Epidermal melanocyte (primary cell): ENCODE data around the gene PARP3.
"Not testable (repeated sequence)": the region's sequence is repeated elsewhere in the genome, so short reads cannot be mapped to it uniquely, and the experiment has no call there.

Experiments
- DNase-seq: peaks from one replicate; pipeline ENCODE4 v3.0.0; 2011; ENCODE audit warnings: low spot score; ENCODE audit not compliant: insufficient read length

Gene PARP3

DNA sequence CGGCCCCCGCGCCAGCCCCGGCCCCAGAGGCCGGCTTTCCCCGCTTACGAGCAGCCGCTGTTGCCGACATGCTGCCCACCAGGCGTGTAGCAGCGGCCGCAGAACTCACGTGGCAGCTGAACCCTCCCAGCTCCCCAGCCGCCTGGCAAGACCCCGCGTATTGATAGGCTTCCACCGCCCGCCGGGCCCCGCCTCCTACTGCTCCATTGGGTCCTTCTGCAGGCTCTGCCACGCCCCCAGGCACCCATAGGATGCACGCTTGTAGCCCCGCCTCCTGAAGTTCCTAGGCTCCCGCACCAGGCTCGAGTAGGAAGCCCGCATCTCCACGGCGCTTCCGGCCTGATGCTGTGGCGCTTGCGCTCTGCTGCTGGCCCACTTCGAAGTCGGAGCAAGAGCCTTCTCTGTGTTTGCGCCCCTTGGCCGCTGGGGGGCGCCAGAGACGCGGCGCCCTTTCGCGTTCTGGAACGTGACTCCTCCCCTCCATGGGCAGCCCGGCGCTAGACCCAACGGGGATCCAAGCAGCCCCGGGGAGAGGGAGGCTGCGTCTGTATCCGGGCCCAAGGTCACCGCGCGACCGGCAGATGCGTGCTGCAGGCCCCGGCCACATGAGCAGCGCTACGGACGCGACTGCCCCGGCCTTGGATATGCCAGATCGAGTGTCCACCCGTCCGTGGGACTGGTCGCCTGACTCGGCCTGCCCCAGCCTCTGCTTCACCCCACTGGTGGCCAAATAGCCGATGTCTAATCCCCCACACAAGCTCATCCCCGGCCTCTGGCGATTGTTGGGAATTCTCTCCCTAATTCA, at the start of gene PARP3, which contains the start of gene RRP9:
TSS of gene PARP3 (plus strand) at position 566 of the 805 bp plus-strand sequence. CDS start 993 bp downstream, outside the sequence.
TSS of gene RRP9 (minus strand) at position 107 of the 805 bp plus-strand sequence. CDS start at position 70, 37 bp downstream.
- peak; percentile 99 for DNase-seq

DNA sequence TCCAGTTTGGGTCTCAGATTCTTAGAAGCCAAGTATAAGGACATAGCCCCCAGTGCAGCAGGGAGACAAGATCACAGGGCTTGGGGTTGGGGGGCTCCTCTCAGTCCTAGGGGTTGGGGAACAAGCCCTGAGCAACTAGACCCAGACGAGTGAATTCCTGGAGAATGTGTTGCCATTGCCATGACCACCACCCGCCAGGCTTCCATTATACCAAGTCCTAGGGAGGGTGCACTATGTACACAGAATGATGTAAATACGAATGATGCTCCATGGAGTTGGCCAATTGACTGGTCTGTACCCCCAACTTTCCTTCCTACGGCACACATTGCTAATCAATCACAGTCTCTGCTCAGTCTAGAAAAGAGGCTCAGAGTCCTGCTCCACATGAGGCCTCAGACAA, 47.8 kb upstream of the PARP3 start:
- DNase-seq: no peak

DNA sequence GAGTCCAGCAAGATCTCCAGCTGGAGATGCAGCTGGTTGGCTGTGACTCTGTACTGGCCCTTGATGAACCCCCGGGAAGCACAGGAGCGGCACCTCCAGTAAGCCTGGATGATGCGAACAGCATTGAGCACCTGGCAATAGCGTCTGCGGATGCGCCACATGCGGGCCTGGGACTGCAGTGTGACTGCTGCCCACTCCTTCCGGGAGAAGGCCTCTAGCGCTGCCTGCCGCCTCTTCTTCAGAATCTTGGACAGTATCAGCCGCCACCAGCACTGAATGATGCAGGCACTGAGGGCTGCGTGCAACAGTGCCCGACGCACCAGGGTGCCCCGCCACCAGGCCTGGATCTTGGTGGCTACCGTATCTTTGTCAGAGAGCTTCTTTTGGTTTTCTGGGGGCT, 47.2 kb upstream of the PARP3 start:
- DNase-seq: no peak

DNA sequence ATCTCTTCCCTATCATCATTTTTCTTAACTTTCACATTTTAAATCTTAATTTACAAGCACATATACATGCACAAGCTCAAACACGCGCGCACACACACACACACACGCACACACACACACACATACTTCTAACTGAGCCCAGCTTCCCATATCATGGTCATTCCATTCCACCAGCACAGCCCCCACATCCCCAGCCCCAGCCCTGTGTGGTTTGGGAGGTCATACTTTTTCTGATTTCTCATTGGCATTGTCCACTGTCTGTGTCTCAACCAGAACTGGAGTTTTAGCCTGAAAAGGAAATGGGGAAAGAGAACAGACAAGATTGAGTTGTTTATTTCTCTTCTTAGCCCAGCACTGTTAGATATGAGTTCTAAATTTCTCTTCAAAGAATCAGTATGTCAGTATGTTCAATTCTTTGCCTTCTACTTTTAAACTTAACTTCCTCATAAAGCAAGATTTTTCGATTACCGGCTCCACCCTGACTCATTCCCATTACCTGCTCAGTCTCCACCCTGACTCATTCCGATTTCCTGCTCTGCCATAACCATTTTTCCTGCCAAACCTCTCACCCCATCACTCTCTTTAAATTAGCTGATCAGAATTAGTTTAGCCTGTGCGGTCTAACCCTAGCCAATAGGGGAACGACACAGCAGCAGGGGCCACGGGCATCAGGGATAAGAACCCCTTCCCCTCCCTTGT, 45.4 kb upstream of the PARP3 start:
- no peak for DNase-seq

DNA sequence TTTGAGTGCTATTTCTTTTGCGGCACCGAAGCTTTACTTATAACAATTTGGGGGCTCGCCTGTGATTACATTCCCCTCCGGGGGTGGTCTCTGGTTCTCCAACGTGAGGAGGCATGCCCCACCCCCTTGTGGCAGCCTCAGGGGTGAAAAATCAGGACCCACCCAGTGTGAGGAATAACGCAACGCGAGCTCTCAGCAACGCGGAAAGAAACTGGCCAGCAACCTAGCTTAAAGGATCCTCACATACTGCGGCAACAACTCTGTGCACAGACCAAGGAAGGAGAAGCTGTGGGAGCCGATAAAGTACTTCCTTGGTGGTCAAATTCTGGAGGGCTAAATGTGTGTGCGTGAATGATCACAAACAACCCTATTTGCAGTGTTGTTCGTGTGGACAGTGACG, 44.8 kb upstream of the PARP3 start:
- no peak for DNase-seq

DNA sequence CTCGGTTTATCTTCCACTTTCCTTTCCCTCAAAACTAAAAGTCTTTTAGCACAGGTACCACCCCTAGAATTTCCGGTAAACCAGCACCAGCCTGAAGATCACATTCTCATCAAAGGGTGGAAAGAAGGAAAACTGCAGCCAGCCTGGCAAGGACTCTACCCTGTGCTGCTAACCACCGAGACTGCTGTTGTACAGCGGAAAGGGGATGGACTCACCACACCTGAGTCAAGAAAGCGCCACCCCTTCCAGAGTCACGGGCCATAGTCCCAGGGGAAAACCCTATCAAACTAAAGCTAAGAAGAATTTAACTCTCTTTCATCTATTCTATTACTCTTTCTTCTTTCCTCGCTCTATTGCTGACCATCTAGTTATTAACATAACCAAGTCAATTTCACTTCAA, 42.1 kb upstream of the PARP3 start:
- not testable (repeated sequence) for DNase-seq

DNA sequence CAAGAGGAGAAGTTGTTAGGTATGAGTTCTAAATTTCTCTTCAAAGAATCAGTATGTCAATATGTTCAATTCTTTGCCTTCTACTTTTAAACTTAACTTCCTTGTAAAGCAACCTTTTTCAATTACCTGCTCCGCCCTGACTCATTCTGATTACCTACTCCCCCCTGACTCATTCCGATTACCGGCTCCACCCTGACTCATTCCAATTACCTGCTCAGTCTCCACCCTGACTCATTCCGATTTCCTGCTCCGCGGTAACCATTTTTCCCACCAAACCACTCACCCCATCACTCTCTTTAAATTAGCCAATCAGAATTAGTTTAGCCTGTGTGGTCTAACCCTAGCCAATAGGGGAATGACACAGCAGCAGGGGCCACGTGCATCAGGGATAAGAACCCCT, 39.8 kb upstream of the PARP3 start:
- DNase-seq: not testable (repeated sequence)

DNA sequence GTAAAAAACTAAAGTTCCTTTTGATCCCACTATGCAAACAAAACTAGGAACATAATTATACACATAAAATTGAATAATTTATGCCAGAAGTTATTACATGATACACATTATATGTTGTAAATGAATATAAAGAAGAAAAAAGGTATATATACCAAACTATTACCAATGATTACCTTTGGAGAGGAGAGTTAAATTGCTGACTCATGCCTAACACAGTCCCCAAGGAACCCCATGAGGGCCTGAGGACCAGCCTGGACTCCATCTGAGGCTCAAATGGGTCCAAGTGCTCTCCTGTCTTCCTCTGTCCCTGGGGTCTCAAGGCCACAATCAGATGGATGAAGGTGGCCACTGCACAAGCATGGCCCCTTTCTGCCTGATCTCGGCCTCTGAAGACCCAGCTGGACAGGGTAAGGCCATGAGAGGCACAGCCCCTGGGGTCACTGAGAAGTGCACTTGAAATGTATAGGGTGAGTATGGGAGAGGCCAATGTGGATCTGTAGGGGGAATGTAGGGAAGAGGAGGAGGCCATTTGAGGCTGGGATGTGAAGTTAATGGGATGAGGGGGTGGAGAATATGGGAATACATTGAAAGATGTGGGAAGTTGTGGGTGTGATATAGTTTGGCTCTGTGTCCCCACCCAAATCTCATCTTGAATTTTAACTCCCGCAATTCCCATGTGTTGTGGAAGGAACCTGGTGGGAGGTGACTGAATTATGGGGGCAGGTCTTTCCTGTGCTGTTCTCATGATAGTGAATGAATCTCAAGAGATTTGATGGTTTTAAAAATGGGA, 37.9 kb upstream of the PARP3 start:
- no peak for DNase-seq

DNA sequence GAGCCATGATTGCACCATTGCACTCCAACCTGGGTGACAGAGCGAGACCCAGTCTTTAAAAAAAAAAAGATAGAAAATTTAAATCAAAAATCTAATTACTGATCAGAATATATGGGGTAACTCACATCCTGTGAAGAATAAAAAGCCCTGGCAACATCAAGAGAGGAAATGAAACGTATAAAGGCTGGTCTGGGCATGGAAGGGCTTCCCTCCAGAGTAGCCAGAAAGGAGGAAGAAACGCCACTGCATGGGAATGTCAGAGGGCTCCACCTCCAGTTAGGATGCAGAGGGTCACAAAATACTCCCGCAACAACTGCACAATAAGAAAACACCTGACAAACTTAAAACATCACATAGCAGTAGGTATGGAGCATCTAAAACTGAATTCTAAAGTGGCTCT, 34.1 kb upstream of the PARP3 start:
- no peak for DNase-seq

DNA sequence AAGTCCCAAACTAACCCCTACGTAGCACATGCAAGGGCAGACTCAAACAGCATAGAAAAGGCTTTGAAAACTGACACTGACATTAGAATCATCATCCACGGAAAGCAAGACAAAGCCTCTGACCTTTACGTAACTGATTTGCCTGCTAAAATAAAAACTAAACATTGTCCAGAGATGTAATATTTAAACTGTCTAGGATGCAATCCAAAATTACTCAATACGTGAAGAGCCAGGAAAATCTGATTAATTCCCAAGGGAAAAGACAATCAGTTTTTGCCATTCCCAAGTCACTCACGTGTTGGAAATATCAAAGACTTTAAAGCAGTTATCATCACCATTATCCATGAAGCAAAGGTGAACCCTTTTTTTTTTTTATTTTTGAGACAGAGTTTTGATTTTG, 25.7 kb upstream of the PARP3 start:
- no peak for DNase-seq

DNA sequence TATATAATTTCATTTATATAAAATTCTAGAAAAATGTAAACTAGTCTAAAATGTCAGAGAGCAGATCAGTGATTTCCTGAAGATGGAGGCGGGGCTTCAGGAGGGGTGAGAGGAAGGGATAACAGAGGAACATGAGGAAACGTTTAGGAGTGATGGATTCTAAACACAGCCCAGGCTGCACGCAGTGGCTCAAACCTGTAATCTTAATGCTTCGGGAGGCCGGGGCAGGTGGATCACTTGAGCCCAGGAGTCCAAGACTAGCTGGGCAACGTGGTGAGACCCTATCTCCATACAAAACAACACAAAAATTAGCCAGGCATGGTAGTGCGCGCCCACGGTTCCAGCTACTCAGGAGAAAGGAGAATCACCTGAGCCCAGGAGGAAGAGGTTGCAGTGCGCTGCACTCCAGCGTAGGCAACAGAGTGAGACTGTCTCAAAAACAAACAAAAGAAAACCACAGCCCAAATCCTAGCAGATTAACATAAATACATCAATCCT, 21.0 kb upstream of the PARP3 start:
- DNase-seq: no peak

DNA sequence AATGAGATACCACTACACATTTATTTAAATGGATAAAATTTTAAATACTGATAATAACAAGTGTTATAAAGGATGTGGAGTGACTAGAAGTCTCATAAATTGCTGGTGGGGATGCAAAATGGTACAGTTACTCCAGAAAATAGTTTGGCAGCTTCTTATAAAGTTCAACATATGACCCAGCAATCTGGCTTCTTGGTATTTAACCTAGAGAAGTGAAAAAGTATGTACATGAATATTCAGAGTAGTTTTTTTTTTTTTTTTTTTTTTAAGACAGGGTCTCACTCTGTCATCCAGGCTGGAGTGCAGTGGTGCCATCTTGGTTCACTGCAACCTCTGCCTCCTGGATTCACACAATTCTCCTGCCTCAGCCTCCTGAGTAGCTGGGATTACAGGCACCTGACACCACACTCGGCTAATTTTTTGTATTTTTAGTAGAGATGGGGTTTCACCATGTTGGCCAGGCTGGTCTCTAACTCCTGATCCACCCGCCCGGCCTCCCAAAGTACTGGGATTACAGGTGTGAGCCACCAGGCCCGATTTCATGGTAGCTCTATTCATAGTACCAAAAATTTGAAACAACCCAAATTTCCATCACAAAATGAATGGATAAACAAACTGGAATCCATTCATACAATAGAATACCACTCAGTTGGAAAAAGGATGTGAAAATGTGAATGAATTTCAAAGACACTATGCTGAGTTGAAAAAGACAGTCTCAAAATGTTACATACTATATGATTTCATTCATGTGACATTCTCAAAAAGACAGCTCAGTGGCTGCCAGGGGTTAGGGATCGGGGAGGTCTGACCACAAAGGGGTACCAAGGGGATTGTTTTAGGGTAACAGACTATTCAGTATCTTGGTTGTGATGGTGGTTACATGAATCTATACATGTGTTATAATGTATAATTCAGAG, 14.8 kb upstream of the PARP3 start:
- DNase-seq: no peak

DNA sequence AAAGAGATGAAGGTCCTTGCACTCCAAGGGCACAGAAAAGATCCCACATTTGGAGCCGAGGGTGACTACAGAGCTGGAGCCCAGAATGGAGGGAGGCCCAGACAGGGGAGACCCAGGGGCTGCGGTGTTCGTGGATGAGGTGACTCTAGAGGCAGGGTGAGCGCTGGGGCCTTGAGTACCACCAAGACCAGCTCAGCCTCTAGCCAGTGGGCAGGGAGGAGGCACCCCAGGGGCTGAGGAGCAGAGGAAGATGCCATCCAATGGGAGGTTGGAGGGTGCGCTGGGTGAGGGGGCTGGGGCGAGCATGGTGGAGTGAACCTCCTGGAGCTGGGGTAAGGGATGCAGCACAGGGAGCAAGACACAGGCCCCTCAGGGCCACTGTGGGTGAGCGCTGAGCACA, 13.7 kb upstream of the PARP3 start:
- no peak for DNase-seq

DNA sequence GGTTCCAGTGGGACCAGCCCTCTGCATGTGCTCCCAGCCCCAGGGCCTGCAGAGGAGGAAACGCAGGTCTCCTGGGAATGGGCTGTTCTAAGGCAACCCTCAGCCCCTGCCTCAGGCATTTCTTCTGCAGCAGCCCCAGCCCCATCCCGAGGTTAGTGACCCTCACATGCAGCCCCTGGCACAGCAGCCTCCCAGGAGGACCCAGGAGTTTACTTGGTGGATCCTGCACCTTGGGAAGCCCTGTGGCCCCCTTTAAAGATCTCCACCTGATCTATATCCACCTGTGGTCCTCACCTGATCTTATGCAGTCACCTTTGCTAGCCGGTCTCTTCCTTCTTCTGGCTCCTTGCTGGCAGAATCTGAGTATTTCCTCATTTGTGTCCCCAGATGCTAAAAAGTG, 13.2 kb upstream of the PARP3 start:
- DNase-seq: not testable (repeated sequence)

DNA sequence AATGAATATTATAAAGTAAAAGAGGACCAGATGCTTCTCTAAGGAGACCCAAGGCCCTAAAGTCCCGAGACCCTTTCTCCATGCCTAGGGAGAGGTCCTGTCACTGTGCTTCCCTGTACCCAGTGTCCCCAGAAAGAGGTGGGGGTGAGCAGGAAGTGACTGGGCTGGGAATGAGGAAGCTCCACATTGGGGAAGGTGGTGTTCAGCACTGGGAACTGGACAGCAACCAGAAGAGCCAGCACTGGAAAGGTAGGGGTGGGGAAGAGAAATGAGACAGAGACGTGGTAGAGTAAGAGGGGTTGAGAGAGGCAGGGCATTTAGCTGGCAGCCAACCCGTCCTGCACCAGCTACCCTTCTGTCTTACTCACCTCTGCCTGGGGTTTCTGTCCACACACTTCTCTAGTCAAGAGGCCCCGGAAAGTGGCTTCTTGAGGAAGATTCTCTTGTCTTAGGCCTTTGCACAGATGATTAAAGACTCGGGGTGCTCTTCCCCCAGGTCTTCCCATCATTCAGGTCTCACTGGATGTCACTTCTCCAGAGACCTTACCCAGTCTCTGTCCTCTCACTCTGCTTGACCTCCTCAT, 12.7 kb upstream of the PARP3 start:
- DNase-seq: no peak

DNA sequence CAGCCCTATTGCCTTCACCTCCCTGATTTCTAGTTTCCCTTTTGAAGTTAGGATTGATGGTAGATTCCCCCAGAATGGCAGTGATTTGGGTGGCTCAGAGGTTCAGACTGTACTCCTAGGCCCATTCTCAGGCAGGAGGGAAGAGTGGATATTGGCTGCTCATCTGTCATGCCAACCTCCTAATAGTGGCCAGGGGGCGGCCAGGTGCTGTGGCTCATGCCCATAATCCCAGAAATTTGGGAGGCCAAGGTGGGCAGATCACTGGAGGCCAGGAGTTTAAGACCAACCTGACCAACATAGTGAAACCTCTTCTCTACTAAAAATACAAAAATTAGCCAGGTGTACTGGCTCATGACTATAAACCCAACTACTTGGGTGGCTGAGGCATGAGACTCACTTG, 11.7 kb upstream of the PARP3 start:
- no peak for DNase-seq

DNA sequence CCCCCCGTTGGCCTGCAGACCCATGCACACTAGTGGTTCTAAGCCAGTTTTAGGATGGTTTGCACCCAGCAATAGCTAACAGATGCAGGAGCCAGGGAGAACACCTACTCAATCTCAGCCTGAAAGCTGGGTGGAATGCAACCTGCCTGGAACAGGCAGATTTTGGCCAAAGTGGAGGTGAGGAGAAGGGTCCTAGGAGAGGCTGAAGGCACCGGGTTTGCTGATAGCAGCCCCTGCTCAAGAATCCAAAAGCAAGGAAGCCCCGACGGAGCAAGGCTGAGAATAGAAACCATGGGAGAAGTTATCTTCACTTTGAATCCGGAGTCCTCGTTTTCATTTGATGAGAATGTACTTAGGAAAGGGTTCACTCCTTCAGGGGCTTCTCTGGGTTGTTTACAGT, 10.4 kb upstream of the PARP3 start:
- no peak for DNase-seq

DNA sequence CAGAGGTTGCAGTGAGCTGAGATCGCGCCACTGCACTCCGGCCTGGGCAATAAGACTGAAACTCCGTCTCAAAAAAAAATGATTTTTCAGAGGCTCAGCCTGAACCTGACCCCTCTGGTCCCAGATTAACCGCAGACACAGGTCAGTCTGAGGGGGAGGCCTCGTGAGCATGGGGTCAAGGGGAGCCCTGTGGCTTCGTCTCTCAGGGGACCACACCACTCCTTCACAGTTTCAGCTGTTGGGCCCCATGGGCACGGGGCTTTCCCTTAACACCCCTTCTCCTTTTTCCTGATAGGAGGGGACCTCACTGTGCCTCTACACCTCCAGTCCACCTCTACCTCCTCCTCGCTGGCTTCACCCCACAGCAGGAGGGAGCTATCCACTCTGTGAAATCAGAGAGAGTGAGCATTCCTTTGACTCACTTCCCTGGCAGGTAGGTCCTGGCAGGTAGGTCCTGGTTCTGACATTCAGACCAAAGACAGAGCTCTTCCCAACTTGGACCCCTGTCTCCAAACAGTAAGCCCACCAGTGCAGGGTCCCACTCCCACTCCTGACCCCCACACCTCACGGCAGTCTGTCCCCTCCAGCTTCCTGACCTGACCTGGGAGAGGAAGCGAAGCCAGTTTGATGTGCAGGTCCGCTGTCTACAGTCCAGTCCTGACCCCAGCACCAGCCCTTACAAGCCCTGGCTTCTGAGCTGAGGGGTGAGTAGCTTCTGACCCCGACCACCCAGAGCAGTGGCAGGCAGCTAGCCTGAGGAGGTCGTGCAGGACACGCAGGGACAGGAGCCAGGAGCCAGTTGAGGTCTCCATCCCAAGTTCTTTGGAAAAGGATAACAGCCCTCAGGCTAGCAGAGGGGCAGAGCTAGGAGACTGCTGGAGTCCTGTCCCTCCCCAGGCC, 9.4 kb upstream of the PARP3 start:
- DNase-seq: no peak

DNA sequence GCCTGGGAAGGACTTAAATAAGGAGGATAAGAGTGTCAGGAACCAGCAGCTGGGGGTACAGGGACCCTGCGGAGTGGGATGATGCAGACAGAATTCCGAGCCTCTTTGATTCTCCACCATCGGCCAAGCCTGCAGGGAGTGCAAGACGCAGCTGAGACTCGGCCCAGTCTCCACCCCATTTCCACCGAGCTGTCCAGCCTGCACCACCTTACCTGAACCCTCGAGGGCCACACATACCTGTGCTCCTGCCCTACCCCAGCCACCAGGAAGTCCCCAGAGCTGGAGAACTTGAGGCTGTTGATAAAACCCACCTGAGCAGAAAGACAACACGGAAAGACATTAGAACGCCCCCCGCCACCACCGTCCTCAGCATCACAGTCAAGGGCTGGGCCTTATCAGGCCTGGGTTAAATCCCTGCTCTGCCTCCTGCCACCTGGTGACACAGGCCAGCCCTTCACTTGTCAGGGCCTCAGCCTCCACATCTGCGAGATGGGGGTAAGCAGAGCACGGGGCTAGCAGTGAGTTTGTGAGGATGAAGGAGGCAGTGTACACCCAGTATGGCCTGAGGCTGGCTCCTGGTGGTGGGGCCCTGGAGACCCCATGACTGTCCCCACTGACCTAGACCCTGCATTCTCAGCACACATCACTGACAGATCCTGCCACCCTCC, 8.6 kb upstream of the PARP3 start:
- DNase-seq: no peak
